RWPE2 (cell line): ENCODE results near the gene TBX1.
A peak's percentile ranks its signal among the peaks of the same experiment; 100 is the strongest.
"Not testable (repeated sequence)": the region's sequence is repeated elsewhere in the genome, so short reads cannot be mapped to it uniquely, and the experiment has no call there.

Experiments
- ATAC-seq: fragments of 200-7000 bp; cut with Tn5 transposase; 3 replicates; pipeline ENCODE4 v1.9.1; 2021; ENCODE audit warnings: low read depth
- DNase-seq: peaks from one replicate; pipeline ENCODE4 v3.0.0-alpha.2; 2020; ENCODE audit warnings: low spot score
- H3K27ac ChIP-seq: fragments of 450-650 bp; 2 replicates; pipeline ENCODE4 v1.5.1; 2017; ENCODE audit warnings: mild to moderate bottlenecking; ENCODE audit not compliant: poor library complexity, severe bottlenecking
- H3K27me3 ChIP-seq: fragments of 250-450 bp; sonication (Bioruptor Pico); 2 replicates; pipeline ENCODE4 v1.5.1; 2021; ENCODE audit warnings: mild to moderate bottlenecking, moderate library complexity; ENCODE audit not compliant: insufficient read depth, poor library complexity, severe bottlenecking
- H3K36me3 ChIP-seq: fragments of 250-450 bp; sonication (Bioruptor Pico); 2 replicates; pipeline ENCODE4 v1.5.1; 2020; ENCODE audit warnings: low read depth, mild to moderate bottlenecking, moderate library complexity
- H3K4me1 ChIP-seq: fragments of 250-450 bp; sonication (Bioruptor Pico); 2 replicates; pipeline ENCODE4 v1.5.1; 2021; ENCODE audit warnings: mild to moderate bottlenecking, moderate library complexity; ENCODE audit not compliant: insufficient read depth, poor library complexity, severe bottlenecking
- H3K4me3 ChIP-seq: fragments of 250-450 bp; sonication (Bioruptor Pico); 2 replicates; pipeline ENCODE4 v1.5.1; 2021; ENCODE audit warnings: mild to moderate bottlenecking, moderate library complexity; ENCODE audit not compliant: severe bottlenecking
- H3K9me3 ChIP-seq: fragments of 250-450 bp; sonication (Bioruptor Pico); 2 replicates; pipeline ENCODE4 v1.5.1; 2021; ENCODE audit warnings: mild to moderate bottlenecking, moderate library complexity; ENCODE audit not compliant: severe bottlenecking
- CTCF ChIP-seq: fragments of 450-650 bp; IDR thresholded peaks from one replicate; pipeline ENCODE4 v1.5.1; 2017; ENCODE audit warnings: mild to moderate bottlenecking, moderate library complexity; ENCODE audit not compliant: poor library complexity, severe bottlenecking

The TBX1 gene

GRCh38 chr22:19722982-19723231, 37.7 kb upstream of the TBX1 start:
- TF ChIP-seq CTCF = no peak
- DNase-seq (no peak), ATAC-seq (no peak)
- Histone ChIP-seq H3K36me3 (no peaks in the 10 kb centered on the region), H3K9me3 (no peaks in the 10 kb centered on the region), H3K4me1 (no peaks in the 10 kb centered on the region), H3K27me3 (peaks cover 20% of the 10 kb centered on the region), H3K27ac (no peak overlapping the region), H3K4me3 (no peak overlapping the region)

- peak within 1 kb of the TSS; percentile 11 for H3K4me3 ChIP-seq
- DNase-seq = no peak
- no peaks in the 10 kb centered on the region for H3K9me3 ChIP-seq
- peaks cover 20% of the 10 kb centered on the region for H3K27me3 ChIP-seq
- no peaks in the 10 kb centered on the region for H3K4me1 ChIP-seq
- no peaks in the 10 kb centered on the region for H3K36me3 ChIP-seq
- peak; percentile 43 for ATAC-seq
- H3K27ac ChIP-seq = no peak within 1 kb of the TSS
- TF ChIP-seq CTCF = no peak
These were observed 37.2 kb upstream of the TBX1 start, which contains the start of gene GP1BB for GRCh38 chr22:19723232-19723982. Gene GP1BB, plus strand, starts transcription at chr22:19723539. Its CDS starts 31 bp downstream, at chr22:19723570.

- no peaks in the 10 kb centered on the region for H3K4me1 ChIP-seq
- H3K27me3 ChIP-seq = peaks cover 20% of the 10 kb centered on the region
- TF ChIP-seq CTCF = peak; percentile 60
- peak overlapping the region; percentile 11 for H3K4me3 ChIP-seq
- H3K36me3 ChIP-seq = no peaks in the 10 kb centered on the region
- ATAC-seq (peak; percentile 36), DNase-seq (no peak)
- no peak overlapping the region for H3K27ac ChIP-seq
- no peaks in the 10 kb centered on the region for H3K9me3 ChIP-seq
These were observed 36.4 kb upstream of the TBX1 start for GRCh38 chr22:19723983-19724827.

- Histone ChIP-seq H3K27me3 (peaks cover 20% of the 10 kb centered on the region), H3K27ac (no peak overlapping the region), H3K9me3 (no peaks in the 10 kb centered on the region), H3K4me3 (no peak overlapping the region), H3K36me3 (no peaks in the 10 kb centered on the region), H3K4me1 (no peaks in the 10 kb centered on the region)
- no peak for DNase-seq
- no peak for TF ChIP-seq CTCF
- no peak for ATAC-seq
These were observed 35.5 kb upstream of the TBX1 start for GRCh38 chr22:19724927-19725661.

GRCh38 chr22:19726064-19726788, 34.4 kb upstream of the TBX1 start:
- not testable (repeated sequence) for H3K27ac ChIP-seq, H3K9me3 ChIP-seq, H3K4me1 ChIP-seq, ATAC-seq, H3K36me3 ChIP-seq, H3K4me3 ChIP-seq, DNase-seq
- H3K27me3 ChIP-seq = peaks cover 20% of the 10 kb centered on the region
